HG03095 (cell line): ENCODE results near the gene SLC7A10.

Experiments
- ATAC-seq: cut with Tn5 transposase; IDR thresholded peaks from one replicate; pipeline ENCODE4 v1.9.1; 2021; ENCODE audit warnings: moderate library complexity; ENCODE audit not compliant: unreplicated experiment

SLC7A10 gene

DNA sequence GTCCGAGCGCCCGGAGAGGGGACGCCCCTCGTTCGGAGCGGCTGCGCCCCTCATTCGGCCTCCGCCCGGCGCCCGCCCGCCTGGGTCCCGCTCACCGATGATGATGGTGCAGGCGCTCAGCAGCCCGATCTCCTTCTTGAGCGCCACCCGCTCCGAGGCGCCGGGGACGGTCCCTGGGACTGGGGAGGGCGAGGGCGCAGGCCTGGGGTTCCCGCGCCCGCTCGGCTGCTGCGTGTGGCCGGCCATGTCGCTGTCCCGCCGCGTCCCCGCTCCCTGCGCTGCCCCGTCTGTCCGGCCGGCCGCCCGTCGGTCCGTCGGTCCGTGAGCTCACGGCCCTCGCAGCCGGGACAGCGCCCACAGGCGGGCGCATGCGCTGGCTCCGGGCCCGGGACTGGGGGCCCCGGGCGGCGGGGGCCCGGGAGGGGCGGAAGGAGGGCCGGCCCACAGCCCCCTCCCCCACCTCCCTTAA lies at the start of gene SLC7A10:
SLC7A10 (minus strand) TSS at position 393 of the 469 bp plus-strand sequence; CDS start at position 246, 147 bp downstream.
- ATAC-seq: no peak

DNA sequence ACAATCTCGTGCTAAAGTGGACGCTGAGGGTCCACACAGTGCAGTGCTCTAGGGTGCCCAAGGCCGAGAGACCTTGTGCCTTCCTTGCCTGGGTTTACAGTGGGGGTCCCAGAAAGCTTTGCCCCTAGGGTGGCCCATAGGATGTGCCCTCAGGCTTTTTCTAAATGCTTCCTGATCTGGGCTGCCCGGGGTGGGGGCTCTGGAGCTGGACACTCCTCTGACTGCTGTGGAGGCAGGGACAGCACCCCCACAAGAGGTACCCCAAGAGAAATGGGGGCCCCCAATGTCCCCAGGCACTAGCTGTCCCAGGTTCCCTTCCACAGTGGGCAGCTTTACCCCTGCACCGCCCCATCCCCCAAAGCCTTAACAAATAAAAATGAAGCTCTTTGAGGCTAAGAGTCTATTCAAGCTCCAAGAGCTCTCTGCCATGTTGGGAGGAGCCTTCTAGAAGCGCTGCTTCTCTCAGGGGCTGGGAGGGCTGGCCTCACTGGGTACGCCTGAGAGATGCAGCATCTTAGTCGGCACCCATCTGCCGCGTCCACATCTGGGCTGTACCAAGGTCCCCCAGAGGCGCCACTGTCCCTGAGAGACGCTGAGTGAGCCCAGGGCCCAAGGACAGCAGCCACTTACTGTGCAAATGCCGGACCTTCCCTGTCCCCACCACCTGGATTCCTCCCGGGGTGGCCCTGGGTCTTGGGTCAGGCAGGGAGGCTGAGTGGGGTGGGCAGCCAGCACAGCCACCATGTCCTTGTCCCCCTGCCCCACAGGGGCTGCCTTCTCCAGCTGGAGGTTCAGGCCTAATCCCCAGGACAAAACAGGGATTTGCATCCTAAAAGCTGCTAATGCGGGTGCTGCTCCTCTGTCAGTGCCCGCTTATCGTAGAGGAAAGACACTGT lies 49.3 kb upstream of the SLC7A10 start:
- ATAC-seq: no peak

DNA sequence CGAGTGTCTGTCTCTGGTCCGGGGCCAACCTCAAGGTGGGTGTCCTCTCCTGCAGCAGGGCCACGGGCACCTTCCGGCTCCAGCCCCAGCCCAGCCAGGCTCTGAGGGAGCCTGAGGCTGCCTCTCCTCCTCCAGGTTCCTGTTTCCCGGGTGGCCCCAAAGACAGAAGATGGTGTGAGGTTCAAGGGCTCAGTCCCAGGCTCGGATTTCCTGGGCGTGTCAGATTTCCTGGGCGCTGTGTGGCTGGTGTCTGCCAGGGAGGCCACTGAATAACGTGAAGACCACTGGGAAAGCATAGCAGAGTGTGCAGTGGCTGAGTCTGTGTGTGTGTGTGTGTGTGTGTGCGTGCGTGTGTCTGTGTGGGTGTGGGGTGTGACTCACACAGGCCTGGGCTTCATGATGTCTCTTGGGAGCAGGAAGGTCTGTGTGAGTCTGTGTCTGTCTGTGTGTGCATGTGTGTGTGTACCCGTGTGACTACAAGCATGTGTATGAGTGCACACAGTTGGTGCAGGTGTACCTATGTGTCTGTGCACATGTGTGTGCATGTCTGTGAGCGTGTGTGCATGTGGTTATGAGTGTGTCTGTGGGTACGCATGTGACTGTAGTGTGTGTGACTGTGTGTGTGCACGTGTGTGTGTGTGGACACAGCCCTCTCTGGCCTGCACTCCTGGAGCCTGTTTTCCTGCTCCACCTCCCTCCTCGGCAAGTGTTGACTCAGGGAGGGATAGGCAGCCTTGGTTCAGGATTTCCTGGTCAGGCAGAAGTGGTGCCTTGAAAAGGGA lies 48.4 kb upstream of the SLC7A10 start:
- no peak for ATAC-seq

DNA sequence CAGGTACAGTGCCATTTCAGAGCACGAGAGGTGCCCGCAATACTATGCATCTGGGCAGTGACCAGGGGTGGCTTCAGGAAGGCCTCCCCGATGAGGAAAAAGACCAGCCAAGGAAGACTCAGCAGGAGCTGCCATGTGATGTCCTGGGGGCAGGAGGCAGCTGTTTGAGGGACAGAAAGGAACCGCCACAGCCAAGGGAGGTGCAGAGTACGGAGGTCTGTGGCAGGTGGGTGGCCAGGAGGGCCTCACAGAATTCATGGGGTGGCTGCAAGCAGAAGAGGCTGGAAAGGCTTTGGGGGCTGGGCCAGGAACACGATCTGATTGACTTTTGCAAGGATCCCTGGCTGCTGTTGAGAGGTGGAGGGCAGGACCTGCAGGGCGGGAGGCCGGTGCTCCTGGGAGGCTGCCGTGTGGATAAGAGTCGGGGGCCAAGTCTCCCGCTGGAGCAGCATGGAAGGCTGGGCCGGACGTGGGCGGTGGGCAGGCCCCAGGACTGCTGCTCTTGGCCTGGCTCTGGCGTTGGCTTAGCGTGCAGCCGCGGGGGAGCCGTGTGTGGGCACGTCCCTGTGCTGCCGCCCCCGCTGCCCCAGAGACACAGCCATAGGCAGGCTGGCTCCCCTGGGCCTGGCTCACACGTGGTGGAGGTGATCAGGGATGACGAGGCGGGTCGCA lies 47.6 kb upstream of the SLC7A10 start:
- ATAC-seq: no peak

DNA sequence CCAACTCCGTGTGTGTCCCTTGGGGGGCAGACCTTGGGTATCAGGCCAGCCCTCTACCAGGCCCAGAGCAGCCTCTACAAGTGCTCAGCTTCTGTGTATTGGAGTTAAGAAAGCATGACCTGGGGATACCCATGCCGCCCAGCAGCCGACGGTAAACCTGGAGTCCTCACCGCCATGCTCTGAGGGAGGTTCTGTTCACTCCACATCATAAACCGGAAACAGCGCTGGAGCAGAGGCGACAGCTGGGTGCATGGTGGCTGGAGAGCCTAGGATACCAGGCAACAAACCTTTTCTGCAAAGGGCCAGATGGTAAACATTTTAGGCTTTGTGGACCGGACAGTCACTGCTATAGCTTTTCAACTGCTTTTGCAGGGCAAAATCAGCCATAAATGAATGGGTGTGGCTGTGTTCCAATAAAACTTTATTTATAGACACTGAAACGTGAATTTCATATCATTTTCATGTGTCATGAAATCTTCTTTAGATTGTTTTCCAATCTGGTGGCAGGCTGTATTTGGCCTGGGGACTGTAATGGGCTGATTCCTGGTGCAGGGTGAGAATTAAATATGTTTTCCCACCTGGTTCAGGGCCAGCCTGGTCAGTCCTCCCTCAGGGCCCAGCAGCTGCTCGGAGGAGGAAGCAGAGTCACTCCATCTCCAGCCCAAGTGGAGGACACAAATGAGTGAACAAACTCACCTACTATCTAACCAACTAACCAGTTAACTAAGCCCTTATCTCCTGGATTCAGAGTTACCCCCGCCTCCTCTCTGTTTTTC lies 45.8 kb upstream of the SLC7A10 start:
- no peak for ATAC-seq

DNA sequence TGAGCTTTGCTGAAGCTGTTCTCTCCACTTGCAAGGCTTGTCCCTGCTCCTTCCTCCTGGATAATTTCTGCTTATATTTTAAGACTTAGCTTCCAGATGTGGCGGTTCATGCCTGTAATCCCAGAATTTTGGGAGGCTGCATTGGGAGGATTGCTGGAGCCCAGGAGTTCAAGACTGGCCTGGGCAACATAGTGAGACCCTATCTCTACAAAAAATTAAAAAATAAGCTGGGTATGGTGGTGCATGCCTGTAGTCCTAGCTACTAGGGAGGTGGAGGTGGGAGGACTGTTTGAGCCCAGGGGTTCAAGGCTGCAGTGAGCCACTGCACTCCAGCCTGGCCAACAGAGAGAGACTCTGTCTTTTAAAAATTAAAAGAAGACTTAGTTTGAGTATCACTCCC lies 45.1 kb upstream of the SLC7A10 start:
- ATAC-seq: no peak

DNA sequence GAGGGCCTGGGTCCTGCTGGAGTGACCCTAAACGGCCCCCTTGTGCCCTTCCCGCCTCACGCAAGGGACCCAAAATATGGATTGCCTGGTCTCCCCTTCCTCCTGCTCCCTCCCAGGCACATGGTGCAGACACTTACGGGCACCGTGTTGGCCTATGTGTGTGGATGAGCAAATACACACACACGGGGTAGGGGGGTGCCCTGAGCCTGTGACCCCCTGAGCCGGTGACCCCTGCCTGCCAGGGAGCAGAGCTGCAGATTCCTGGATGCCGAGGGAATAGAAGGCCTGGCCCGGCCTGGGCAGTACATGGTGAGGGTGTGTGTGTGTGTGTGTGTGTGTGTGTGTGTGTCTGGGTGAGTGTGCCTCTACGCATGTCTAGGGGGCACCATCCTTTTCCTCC lies 43.4 kb upstream of the SLC7A10 start:
- no peak for ATAC-seq

DNA sequence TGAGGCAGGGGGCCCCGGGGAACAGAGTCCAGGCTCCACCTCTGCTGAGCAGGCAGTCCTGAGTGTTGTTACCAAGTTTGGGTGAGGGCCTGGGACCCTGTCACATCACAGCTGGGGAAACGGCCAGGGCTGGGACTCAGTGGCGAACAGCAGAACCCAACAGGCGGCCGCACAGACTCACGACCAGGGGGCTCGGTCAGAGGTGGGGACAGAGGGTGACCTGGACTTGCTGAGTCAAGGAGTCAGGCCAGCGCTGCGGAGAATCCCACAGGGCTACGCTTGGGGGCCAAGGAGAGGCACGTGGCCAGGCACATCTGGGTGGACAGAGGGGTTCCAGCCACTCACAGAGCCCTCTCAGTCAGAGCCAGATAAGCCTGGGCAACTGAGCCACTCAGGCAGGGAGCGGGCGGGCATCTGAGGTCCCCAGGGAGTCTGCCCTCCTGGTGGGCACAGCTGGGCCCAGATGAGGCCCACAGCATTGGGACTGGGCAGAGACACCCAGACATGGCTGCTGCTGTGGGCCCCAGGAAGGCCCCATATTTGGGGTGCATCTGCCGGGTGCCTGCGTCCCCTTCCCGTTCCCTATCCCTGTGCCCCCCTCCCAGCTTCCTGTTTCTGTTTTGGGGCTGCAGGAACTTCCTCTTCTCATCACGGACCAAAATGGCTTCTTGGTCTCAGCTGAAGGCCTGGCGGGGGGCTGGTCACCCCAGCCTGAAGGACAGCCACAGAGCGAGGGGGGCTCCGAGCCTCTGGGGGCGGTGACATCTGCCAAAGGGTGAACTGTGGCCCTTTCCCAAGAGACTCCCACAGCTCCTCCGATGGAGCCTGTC lies 42.7 kb upstream of the SLC7A10 start:
- ATAC-seq: no peak

DNA sequence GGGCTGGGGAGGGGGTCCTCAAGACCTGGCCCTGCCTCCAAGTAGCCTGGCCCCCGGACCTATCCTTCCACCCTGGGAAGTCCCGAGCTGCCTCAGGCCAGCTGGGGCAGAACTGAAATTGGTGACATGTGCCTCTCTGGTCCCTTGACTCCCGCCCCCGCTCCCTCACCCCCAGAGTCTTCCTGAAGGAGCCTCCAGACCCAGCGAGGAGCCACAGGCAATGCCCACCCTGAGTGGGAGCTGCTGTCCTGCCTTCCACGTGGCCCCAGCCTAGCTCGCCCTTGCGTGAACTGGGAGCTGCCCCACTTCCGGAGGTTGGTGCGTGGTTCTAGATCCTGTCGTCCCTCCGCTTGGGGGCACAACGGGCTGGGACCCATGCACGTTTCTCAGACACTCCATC lies 42.1 kb upstream of the SLC7A10 start:
- no peak for ATAC-seq

DNA sequence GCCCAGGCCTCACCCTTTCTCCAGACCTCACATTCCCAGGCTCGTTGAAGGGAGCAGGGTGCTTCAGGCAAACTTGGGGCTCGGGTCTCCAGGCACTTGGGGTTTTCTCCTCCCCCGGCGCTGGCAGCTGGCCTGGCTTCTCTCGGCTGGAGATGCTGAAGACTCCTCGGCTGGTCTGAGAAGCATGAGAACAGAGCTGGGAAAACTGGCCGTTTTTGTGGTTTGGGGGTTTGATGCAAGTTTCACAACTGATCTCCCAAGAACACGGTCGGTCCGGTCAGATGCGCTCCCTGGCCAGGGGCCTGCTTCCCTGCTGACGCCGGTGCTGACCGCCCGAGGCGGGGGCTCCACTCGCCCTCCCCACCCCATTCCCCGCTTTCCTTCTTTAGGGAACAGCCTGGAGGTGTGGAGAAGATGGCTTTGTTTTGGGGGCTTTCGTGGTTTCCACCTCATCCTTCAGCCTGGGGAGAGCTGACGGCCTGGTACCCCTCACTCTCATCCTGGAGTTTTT lies 41.4 kb upstream of the SLC7A10 start:
- ATAC-seq: no peak

DNA sequence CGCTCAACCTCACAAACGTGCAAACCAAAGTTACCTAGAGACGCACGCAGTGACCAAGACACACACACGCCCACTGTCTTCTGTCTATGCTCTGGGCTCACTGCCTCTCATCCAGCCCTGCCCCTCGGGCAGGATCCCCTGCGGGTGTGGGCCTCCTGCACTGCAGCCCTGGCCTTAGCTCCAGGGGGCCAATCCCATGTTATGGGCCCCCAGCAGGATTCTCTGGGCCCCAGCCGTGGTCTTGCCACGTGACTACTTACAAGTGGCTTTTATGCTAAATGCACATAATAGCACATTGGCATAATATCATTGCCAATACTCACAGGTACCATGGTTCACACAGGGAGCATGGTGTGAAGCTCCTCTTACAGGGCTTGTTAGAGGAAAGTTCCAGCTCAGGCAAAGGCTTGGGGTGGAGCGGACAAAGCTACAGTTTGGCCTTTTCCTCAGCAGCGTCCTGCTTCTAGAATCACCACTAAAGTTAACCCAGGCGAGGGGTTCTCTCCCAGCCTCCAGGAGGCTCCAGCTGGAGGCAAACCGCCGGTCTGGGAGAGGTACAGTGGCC lies 39.3 kb upstream of the SLC7A10 start:
- no peak for ATAC-seq

DNA sequence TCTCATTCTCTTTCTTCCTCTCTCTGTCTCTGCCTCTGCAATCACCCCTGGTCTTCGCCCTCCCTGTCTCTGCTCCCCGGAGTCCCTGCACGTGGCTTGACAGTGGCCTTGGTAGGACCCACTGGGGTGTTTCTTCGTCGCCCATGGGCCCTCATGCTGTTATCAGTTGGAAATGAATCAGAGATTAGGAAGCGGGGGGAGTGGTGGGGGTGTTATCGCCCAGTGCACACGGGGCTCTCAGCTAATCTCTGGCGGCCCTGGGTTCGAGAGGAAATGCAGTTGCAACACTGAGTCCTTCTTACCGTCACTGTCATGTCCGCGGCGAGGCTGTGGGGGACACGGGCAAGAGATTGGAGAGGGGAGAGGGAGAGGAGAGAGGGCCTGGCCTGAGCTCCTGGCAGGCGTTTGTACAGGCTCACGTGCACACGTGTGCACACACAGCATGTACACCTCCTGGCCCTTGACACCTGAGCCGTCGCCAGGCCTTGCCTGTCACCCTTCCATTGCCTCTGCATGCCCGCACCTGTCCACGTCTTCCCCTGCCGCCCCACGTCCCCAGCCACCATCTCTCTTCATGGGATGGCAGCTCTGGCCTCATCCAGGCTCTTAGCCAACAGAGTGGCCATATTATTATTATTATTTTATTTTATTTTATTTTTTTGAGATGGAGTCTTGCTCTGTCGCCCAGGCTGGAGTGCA lies 37.8 kb upstream of the SLC7A10 start:
- no peak for ATAC-seq

DNA sequence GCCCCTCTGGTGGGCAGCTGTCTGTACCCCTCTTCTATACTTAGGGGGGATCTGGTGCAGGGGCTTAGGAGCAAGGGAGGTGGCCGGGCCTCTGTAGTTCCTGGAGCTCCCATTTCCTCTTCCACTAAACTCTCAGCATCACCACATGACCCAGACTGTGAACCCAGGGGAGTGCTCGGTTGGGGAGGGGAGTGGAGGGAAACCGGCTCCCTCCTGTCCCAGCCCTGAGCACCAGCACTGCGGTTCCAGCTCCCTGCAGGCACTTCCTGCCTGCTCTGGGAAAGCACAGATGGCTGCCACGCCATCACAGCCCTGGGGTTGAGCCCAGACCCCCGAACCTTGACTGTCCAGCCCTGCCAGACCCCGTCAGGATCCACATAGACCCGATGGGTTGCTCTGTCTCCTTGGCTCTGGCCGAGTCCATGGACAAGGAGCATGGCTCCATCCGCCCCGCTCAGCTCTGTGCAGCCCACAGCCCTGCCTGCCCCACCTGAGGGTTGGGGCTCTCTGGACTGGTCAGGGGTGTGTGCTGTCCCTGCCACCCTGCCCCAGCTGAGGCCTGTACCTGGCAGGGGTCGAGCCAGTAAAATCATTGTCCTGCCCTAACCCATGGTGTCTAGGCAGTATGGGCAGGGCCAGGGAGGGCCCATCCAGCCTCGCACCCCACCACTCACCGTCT lies 36.0 kb upstream of the SLC7A10 start:
- no peak for ATAC-seq

DNA sequence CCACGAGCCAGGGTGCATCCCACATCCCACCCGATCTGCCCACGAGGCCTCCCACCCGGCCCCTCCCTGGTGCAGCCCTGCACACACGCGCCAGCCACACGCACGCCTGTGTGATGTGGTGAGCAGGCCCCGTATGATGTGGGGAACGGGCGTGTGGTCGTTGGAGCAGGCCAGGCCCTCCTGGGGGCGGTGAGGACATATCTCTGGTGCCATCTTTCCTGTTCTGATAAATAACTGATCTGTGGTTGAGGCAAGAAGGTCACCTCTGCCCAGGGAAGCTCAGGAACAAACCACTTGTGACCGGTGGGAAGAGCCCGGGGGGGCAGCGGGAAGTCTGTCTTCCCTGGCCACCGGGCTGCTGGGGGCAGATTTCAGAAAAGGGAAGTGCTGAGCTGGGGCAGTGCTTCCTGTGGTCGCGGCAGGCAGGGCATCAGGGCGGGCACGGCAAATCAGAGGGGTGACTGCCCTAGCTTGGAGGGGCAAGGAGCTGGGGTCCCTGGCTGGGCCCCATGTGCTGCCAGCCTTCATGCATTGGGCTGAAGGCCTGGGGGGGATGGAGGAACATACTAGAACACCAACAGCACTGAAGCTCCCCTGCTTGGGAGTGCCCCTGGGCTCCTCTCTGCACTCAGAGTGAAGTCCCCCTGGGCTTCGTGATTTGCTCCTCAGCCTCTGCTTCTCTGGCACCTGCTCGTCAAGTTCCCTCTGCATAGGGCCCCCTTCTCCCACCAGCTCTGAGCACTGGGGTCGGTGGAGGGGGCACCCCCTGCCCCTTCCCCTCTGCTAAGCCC lies 35.2 kb upstream of the SLC7A10 start:
- no peak for ATAC-seq

DNA sequence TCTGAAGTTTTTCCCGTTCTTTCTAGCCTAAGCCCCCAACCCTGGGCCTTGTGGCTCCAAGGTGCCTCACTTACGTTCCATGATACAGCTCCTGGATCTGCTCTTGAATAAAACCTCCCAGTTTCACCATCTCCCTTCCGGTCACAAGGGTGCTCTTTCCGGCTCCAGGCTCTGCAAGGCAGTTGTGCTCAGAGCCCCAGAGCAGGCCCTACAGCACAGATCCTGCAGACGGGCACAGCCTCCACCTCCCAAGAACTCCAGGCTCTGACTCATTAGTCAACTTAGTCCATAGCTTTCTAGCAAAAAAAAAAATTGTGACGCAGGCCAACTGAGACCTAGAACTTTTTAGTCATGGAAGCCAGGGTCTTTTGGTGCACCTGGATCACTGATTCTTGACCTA lies 33.9 kb upstream of the SLC7A10 start:
- ATAC-seq: no peak

DNA sequence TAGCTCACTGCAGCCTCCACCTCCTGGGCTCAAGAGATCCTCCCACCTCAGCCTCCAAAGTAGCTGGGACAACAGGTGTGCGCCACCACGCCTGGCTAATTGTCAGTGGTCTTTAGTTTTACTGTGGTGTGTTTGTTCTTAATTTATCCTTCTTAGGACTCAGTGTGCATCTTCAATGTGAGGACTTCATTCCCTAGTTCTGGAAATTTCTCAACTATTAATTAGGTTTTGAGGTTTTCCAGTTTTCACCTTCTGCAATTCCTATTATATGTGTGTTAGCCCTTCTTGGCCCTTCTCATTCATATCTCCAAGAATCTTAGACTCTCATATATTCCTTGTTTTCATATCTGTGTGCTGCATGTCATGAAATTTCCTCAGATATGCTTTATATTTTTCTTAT lies 32.2 kb upstream of the SLC7A10 start:
- no peak for ATAC-seq

DNA sequence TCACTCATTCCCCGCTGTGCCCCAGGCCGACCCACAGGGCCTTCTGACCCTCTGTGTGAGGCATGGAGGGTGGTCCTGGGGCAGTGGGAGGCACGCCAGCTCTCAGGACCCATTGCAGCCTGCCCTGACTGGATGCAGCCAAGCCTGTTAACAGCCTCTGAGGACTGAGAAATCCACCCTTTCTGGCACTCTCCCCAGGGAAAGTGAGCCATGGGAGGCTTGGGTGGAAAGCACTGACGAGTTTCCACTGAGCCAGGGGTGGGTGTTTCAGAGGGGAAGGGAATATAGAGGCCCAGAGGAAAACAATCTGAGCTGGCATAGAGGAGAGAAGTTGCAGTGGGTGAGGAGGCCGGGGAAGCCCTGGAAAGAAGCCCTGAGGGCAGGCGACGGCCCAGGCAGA lies 30.6 kb upstream of the SLC7A10 start:
- no peak for ATAC-seq
